Prostate gland (tissue), 2 donors: ENCODE results near the gene DEDD.
A peak's percentile ranks its signal among the peaks of the same experiment; 100 is the strongest.

Experiments
- POLR2A ChIP-seq: fragments of 450-650 bp; IDR thresholded peaks from one replicate; pipeline ENCODE4 v1.6.1; 2016; ENCODE audit warnings: antibody characterized with exemption, mild to moderate bottlenecking
- POLR2AphosphoS5 ChIP-seq: sonication (generic); formaldehyde crosslinking; IDR thresholded peaks from one replicate; pipeline ENCODE4 v1.6.1; 2017; ENCODE audit warnings: antibody characterized with exemption
- TF ChIP-seq, protein P1 (sequence below), 4 experiments: fragments of 200-600 bp in 2 of 4; fragments of 450-650 bp in 2 of 4; sonication (generic) in 2 of 4; IDR thresholded peaks; 1 replicate in 3 of 4; 2 replicates in 1 of 4; pipeline ENCODE4 v1.5.1; 2016 to 2019; ENCODE audit warnings: antibody characterized with exemption in 4 of 4, mild to moderate bottlenecking in 2 of 4, moderate library complexity in 2 of 4

DNA sequence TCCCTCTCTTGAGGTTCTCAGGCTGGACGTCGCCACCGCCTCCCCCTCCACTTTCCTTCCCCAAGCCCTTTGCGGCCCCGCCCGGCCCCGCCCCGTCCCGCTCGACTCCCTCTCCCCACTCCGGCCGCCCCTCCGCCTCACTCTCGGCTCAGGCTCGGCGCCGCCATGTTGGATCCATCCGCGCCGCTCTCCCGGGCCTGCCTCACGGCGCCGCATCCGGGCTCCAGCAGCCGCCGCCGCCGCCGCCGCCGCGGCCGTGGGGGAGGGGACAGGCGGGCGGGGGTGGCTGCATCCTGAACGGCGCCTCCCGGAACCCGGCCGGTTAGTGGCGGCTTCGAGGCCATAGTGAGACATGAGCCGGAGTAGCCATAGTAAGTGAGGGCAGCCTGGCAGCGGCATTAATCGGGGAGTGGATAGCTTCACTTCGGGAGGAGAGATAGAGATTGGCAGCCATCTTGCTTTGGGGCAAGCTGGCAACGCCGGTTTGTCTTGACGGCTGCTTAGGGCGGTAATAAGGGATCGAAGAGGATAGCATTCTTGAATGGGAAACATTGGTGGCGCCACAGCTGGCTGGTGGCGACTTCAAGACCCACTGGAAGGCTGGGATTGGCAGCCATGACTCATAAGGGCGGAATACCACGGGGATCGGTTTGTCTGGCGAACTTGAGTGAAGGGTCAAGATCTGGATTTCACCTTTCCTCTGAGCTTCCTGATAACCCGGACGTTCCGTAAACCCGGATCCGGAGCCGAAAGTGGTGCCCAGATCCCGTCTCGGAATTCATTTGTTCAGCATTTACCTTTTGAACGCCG lies at the start of gene DEDD:
- TF ChIP-seq, protein P1, sequence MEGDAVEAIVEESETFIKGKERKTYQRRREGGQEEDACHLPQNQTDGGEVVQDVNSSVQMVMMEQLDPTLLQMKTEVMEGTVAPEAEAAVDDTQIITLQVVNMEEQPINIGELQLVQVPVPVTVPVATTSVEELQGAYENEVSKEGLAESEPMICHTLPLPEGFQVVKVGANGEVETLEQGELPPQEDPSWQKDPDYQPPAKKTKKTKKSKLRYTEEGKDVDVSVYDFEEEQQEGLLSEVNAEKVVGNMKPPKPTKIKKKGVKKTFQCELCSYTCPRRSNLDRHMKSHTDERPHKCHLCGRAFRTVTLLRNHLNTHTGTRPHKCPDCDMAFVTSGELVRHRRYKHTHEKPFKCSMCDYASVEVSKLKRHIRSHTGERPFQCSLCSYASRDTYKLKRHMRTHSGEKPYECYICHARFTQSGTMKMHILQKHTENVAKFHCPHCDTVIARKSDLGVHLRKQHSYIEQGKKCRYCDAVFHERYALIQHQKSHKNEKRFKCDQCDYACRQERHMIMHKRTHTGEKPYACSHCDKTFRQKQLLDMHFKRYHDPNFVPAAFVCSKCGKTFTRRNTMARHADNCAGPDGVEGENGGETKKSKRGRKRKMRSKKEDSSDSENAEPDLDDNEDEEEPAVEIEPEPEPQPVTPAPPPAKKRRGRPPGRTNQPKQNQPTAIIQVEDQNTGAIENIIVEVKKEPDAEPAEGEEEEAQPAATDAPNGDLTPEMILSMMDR (IDR thresholded peaks at IDR 0.05): peak in 2 of 4 experiments; percentile 3 to 7
- TF ChIP-seq POLR2A (peak; percentile 46), POLR2AphosphoS5 (peak; percentile 69)
